K562 (cell line): Measurements from ENCODE around the gene SNX1. TPM values are rescaled to one million over a fixed set of nuclear protein-coding genes. Genes with fewer than 3 reads are reported as not detected.
A peak's percentile ranks its signal among the peaks of the same experiment; 100 is the strongest.

ENCODE experiments used
- ARHGAP35 ChIP-seq: fragments of 450-650 bp; IDR thresholded peaks from 2 replicates; pipeline ENCODE4 v1.6.1; 2018; ENCODE audit not compliant: partially characterized antibody
- CXXC5 ChIP-seq: fragments of 250-450 bp; sonication (Bioruptor Pico); IDR thresholded peaks from 2 replicates; pipeline ENCODE4 v1.8.0; 2022; ENCODE audit warnings: inconsistent platforms, mild to moderate bottlenecking, moderate library complexity
- FOS ChIP-seq: IDR thresholded peaks from 3 replicates; pipeline ENCODE4 v1.6.1; 2011; ENCODE audit not compliant: insufficient read length; ENCODE audit errors: extremely low read depth
- GABPB1 ChIP-seq: sonication (generic); formaldehyde crosslinking; IDR thresholded peaks from 2 replicates; pipeline ENCODE4 v1.8.0; 2022; ENCODE audit warnings: mild to moderate bottlenecking, missing genetic modification reagents
- HDGF ChIP-seq: fragments of 450-650 bp; IDR thresholded peaks from 2 replicates; pipeline ENCODE4 v1.6.1; 2016
- KDM5B ChIP-seq: fragments of 200-600 bp; sonication (generic); IDR thresholded peaks from 2 replicates; pipeline ENCODE4 v1.6.1; 2012; ENCODE audit warnings: low read depth, mild to moderate bottlenecking, moderate library complexity, low read length, control low read depth, inconsistent platforms; ENCODE audit not compliant: insufficient replicate concordance
- KHSRP ChIP-seq: fragments of 450-650 bp; IDR thresholded peaks from 2 replicates; pipeline ENCODE4 v1.6.1; 2017
- MECOM ChIP-seq: fragments of 250-450 bp; sonication (Bioruptor Pico); IDR thresholded peaks from 2 replicates; pipeline ENCODE4 v1.8.0; 2022; ENCODE audit warnings: inconsistent platforms
- MIER1 ChIP-seq: fragments of 450-650 bp; IDR thresholded peaks from 2 replicates; pipeline ENCODE4 v1.6.1; 2016; ENCODE audit warnings: antibody characterized with exemption, mild to moderate bottlenecking, low read depth
- PYGO2 ChIP-seq: fragments of 450-650 bp; IDR thresholded peaks from 2 replicates; pipeline ENCODE4 v1.6.1; 2016; ENCODE audit warnings: mild to moderate bottlenecking, missing genetic modification characterization, moderate library complexity, missing compliant biosample characterization
- SMAD4 ChIP-seq: fragments of 250-450 bp; sonication (Bioruptor Pico); conservative IDR thresholded peaks from 2 replicates; pipeline ENCODE4 v1.8.0; 2021; ENCODE audit warnings: inconsistent platforms, mild to moderate bottlenecking, moderate library complexity
- TAF1 ChIP-seq: IDR thresholded peaks from 2 replicates; pipeline ENCODE4 v1.6.1; 2011; ENCODE audit warnings: mild to moderate bottlenecking, low read length, moderate library complexity; ENCODE audit not compliant: insufficient read depth, control insufficient read depth, severe bottlenecking; ENCODE audit errors: extremely low read depth
- TAF7 ChIP-seq: fragments of 450-650 bp; IDR thresholded peaks from 2 replicates; pipeline ENCODE4 v1.6.1; 2016; ENCODE audit warnings: missing genetic modification characterization, missing compliant biosample characterization
- TOE1 ChIP-seq, 2 experiments: fragments of 450-650 bp in 1 of 2; sonication (generic) in 1 of 2; formaldehyde crosslinking in 1 of 2; IDR thresholded peaks; 2 replicates each; pipeline versions ENCODE4 v1.7.1 to v1.8.0; 2016 to 2022; ENCODE audit warnings: borderline replicate concordance in 2 of 2, mild to moderate bottlenecking in 2 of 2, antibody characterized with exemption in 1 of 2, inconsistent platforms in 1 of 2, low read depth in 1 of 2, missing genetic modification reagents in 1 of 2, moderate library complexity in 1 of 2
- YY1 ChIP-seq, 3 experiments: IDR thresholded peaks; 2 replicates each; pipeline ENCODE4 v1.6.1; 2011; ENCODE audit warnings: low read length in 2 of 3, mild to moderate bottlenecking in 2 of 3, moderate library complexity in 2 of 3, borderline replicate concordance in 1 of 3, control low read depth in 1 of 3, low read depth in 1 of 3; ENCODE audit not compliant: insufficient read depth in 3 of 3, insufficient replicate concordance in 2 of 3, control insufficient read depth in 1 of 3, insufficient read length in 1 of 3; ENCODE audit errors: extremely low read depth in 1 of 3
- polyA plus RNA-seq, 8 experiments: library from polyadenylated mRNA; depleted of rRNA in 4 of 8; stranded (reverse) in 5 of 8; unstranded in 3 of 8; fragments of >200 nt; fragmentation: Nextera tagmentation in 2 of 8; fragmentation: Illumina TruSeq in 1 of 8; extraction: Ambion mirVana in 2 of 8; extraction: Trizol in 1 of 8; gene quantifications; 2 replicates each; pipeline versions ENCODE4 v1.2.1 to v1.2.3, GENCODE V29; 2011 to 2014; ENCODE audit warnings: inconsistent platforms in 1 of 8, missing spikeins in 1 of 8
- total RNA-seq, 7 experiments: library from RNA; depleted of rRNA in 6 of 7; stranded (reverse); fragments of >200 nt in 6 of 7; fragmentation: Illumina TruSeq in 2 of 7; extraction: Trizol in 2 of 7; gene quantifications; 2 replicates each; pipeline versions ENCODE4 v1.2.1 to v1.2.3, GENCODE V29; 2011 to 2021; ENCODE audit warnings: low replicate concordance in 1 of 7
- TF ChIP-seq, protein P1 (sequence below): sonication (generic); formaldehyde crosslinking; IDR thresholded peaks from 2 replicates; pipeline ENCODE4 v1.8.1; 2023; ENCODE audit warnings: mild to moderate bottlenecking, missing genetic modification reagents
- TF ChIP-seq, protein P2 (sequence below): fragments of 450-650 bp; IDR thresholded peaks from 2 replicates; pipeline ENCODE4 v1.6.1; 2016; ENCODE audit warnings: borderline replicate concordance
- TF ChIP-seq, protein P3 (sequence below), 2 experiments: fragments of 450-650 bp; IDR thresholded peaks; 2 replicates each; pipeline ENCODE4 v1.6.1; 2016
- TF ChIP-seq, protein P4 (sequence below): fragments of 450-650 bp; formaldehyde crosslinking; IDR thresholded peaks from 2 replicates; pipeline ENCODE4 v1.4.0; 2020; ENCODE audit warnings: mild to moderate bottlenecking, mixed read lengths

SNX1 gene
- total and polyA plus RNA-seq, 9 of the 15 experiments (the other 6 are each of a cell fraction or from before 2014, with no cell fraction given): 11.0 to 105 (median 59.9) TPM

DNA sequence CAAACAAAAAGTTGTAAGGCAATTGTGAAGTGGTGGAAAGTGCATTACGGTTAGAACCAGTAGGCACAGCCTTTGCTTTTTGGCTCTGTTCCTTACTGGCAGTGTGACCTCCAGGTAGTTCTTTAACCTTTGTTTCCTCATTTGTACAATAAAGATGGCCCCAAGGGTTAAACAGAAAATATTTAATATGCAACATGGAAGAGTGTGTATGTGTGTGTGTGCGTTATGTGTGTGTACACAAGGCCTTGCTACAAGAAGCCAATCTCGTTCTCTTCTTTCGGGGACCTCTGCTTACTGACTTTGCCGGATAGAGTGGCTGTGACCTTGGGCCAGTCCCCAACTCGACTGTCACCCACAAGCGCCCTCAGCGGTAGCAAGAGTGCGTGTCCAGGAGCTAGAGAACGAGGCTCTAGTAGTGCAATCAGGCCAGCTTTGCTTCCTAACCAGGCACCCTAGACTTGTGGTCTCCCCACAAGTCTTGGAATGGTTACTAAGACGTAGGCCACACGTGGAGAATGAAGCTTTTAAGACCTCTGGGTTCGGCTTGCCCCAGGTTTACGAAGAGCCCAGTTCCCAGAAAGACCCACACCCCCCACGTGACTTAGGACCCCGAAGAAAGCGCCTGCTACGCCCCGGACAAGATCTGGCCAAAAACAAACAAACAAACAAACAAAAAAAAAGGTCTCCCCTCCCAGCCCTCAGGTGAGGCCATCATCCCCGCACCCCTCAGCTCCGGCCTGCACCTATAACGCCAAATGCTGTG, 2.7 kb upstream of the SNX1 start (continued):
- peak; percentile 85 for TF ChIP-seq TOE1 (IDR thresholded peaks at IDR 0.05; ENCODE audit: borderline replicate concordance)
- no peak for TF ChIP-seq TOE1 (CRISPR knock-in tag; IDR thresholded peaks at IDR 0.05; ENCODE audit: borderline replicate concordance, low read depth)
- no peak for TF ChIP-seq KHSRP
- TF ChIP-seq ARHGAP35: peak; percentile 21
- TF ChIP-seq TAF7: peak; percentile 48
- TF ChIP-seq, protein P1, sequence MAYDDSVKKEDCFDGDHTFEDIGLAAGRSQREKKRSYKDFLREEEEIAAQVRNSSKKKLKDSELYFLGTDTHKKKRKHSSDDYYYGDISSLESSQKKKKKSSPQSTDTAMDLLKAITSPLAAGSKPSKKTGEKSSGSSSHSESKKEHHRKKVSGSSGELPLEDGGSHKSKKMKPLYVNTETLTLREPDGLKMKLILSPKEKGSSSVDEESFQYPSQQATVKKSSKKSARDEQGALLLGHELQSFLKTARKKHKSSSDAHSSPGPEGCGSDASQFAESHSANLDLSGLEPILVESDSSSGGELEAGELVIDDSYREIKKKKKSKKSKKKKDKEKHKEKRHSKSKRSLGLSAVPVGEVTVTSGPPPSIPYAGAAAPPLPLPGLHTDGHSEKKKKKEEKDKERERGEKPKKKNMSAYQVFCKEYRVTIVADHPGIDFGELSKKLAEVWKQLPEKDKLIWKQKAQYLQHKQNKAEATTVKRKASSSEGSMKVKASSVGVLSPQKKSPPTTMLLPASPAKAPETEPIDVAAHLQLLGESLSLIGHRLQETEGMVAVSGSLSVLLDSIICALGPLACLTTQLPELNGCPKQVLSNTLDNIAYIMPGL (CRISPR knock-in tag): 0 out of 2 replicates have a peak, but pooled peaks have one; percentile 62
- TF ChIP-seq, protein P2, sequence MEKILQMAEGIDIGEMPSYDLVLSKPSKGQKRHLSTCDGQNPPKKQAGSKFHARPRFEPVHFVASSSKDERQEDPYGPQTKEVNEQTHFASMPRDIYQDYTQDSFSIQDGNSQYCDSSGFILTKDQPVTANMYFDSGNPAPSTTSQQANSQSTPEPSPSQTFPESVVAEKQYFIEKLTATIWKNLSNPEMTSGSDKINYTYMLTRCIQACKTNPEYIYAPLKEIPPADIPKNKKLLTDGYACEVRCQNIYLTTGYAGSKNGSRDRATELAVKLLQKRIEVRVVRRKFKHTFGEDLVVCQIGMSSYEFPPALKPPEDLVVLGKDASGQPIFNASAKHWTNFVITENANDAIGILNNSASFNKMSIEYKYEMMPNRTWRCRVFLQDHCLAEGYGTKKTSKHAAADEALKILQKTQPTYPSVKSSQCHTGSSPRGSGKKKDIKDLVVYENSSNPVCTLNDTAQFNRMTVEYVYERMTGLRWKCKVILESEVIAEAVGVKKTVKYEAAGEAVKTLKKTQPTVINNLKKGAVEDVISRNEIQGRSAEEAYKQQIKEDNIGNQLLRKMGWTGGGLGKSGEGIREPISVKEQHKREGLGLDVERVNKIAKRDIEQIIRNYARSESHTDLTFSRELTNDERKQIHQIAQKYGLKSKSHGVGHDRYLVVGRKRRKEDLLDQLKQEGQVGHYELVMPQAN: peak; percentile 61; the same call in 1 of the 2 replicates
- TF ChIP-seq SMAD4 (CRISPR knock-in tag): 0 out of 2 replicates have a peak, but pooled peaks have one; percentile 25
- TF ChIP-seq PYGO2: no peak
- peak; percentile 76 for TF ChIP-seq TAF1
- TF ChIP-seq MECOM (CRISPR knock-in tag): 0 out of 2 replicates have a peak, but pooled peaks have one; percentile 22
- peak; percentile 43 for TF ChIP-seq CXXC5 (CRISPR knock-in tag)
- peak; percentile 9; the same call in 1 of the 2 replicates for TF ChIP-seq MIER1
- TF ChIP-seq, protein P3, sequence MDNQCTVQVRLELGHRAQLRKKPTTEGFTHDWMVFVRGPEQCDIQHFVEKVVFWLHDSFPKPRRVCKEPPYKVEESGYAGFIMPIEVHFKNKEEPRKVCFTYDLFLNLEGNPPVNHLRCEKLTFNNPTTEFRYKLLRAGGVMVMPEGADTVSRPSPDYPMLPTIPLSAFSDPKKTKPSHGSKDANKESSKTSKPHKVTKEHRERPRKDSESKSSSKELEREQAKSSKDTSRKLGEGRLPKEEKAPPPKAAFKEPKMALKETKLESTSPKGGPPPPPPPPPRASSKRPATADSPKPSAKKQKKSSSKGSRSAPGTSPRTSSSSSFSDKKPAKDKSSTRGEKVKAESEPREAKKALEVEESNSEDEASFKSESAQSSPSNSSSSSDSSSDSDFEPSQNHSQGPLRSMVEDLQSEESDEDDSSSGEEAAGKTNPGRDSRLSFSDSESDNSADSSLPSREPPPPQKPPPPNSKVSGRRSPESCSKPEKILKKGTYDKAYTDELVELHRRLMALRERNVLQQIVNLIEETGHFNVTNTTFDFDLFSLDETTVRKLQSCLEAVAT (IDR thresholded peaks at IDR 0.05): peak; percentile 21 to 33; a peak in 2 of 4 replicates
- TF ChIP-seq KDM5B: peak; percentile 22
- no peak for TF ChIP-seq FOS
- peak in 2 of 3 experiments; percentile 42 to 56 for TF ChIP-seq YY1 (IDR thresholded peaks at IDR 0.05; ENCODE audit: borderline replicate concordance in 1 of 3, control insufficient read depth in 1 of 3, extremely low read depth in 1 of 3, insufficient read depth in 3 of 3, insufficient read length in 1 of 3, insufficient replicate concordance in 2 of 3, low read depth in 1 of 3, low read length in 2 of 3)
- TF ChIP-seq, protein P4, sequence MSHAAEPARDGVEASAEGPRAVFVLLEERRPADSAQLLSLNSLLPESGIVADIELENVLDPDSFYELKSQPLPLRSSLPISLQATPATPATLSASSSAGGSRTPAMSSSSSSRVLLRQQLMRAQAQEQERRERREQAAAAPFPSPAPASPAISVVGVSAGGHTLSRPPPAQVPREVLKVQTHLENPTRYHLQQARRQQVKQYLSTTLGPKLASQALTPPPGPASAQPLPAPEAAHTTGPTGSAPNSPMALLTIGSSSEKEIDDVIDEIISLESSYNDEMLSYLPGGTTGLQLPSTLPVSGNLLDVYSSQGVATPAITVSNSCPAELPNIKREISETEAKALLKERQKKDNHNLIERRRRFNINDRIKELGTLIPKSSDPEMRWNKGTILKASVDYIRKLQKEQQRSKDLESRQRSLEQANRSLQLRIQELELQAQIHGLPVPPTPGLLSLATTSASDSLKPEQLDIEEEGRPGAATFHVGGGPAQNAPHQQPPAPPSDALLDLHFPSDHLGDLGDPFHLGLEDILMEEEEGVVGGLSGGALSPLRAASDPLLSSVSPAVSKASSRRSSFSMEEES: peak; percentile 62; the same call in 1 of the 2 replicates
- TF ChIP-seq GABPB1 (CRISPR knock-in tag): no peak
- peak; percentile 21; the same call in 1 of the 2 replicates for TF ChIP-seq HDGF
